Omental fat pad (tissue), 4 donors: Measurements from ENCODE around the gene SH3TC2. TPM values are rescaled to one million over a fixed set of nuclear protein-coding genes. Genes with fewer than 3 reads are reported as not detected.

Source experiments
- ATAC-seq: fragments of 150-250 bp; one replicate; pipeline ENCODE4 v1.9.1; 2016; ENCODE audit warnings: mild to moderate bottlenecking, moderate library complexity; ENCODE audit not compliant: low FRiP score
- DNase-seq: peaks from one replicate; pipeline ENCODE4 v3.0.0-alpha.2; 2019; ENCODE audit warnings: low spot score
- total RNA-seq, 4 donors: library from RNA; depleted of rRNA; stranded (reverse); fragments of >200 nt; gene quantifications; one replicate each; pipeline ENCODE4 v1.1.0, GENCODE V29; 2016
- TF ChIP-seq, protein P1 (sequence below), 3 donors: fragments of 450-650 bp; IDR thresholded peaks; one replicate each; pipeline ENCODE4 v1.5.1; 2016 to 2017; ENCODE audit warnings: antibody characterized with exemption in 3 of 3, mild to moderate bottlenecking in 3 of 3, moderate library complexity in 2 of 3

The SH3TC2 gene
- total RNA-seq, 4 donors from 2014 or later: 0.69 to 8.4 (median 2.1) TPM

DNA sequence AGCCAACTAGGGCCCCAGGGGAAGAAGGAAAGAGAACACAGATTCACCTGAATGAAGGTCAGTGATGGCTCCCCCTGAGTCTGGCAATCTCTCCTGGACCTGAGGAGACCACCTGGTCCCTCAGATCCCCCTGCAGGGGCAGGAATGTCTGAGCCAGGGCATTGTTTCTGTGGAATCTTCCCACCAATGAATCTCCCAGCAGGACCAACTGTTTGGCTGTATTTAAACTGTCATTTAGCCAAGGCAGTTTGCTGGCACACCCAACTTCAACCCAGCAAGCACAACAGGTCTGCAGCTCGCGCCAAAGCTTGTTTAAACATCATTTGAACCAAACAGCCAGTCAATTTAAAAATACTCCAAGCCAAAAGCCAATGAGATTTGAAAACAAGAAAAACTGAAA, 92.6 kb downstream of the SH3TC2 start:
- ATAC-seq (no peak), DNase-seq (no peak)
- TF ChIP-seq, protein P1, sequence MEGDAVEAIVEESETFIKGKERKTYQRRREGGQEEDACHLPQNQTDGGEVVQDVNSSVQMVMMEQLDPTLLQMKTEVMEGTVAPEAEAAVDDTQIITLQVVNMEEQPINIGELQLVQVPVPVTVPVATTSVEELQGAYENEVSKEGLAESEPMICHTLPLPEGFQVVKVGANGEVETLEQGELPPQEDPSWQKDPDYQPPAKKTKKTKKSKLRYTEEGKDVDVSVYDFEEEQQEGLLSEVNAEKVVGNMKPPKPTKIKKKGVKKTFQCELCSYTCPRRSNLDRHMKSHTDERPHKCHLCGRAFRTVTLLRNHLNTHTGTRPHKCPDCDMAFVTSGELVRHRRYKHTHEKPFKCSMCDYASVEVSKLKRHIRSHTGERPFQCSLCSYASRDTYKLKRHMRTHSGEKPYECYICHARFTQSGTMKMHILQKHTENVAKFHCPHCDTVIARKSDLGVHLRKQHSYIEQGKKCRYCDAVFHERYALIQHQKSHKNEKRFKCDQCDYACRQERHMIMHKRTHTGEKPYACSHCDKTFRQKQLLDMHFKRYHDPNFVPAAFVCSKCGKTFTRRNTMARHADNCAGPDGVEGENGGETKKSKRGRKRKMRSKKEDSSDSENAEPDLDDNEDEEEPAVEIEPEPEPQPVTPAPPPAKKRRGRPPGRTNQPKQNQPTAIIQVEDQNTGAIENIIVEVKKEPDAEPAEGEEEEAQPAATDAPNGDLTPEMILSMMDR (IDR thresholded peaks at IDR 0.05): no peak

DNA sequence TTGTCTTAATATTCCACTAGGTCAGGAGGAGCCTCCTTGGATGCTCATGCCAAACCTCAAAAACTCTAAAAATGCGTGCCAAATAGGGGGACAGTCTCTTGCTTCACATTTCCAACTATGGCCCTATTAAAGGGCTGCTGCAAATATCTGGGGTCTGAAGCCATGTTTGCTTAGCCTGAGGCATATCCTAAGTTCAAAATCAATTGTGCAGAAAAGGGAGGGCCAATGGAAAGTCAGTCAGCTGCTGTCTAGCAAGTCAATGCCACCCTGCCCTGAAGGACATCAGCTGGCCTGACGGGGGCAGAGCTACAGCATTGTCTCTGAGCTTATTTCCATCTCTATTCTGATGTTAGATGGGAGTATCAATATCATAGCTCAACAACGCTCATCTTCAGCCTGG, 93.6 kb downstream of the SH3TC2 start:
- TF ChIP-seq, protein P1 (IDR thresholded peaks at IDR 0.05): no peak
- ATAC-seq (no peak), DNase-seq (no peak)

- ATAC-seq (no peak), DNase-seq (no peak)
- TF ChIP-seq, protein P1 (IDR thresholded peaks at IDR 0.05): no peak
Observed at GRCh38 chr5:148968311-148968710, 94.6 kb downstream of the SH3TC2 start.

DNA sequence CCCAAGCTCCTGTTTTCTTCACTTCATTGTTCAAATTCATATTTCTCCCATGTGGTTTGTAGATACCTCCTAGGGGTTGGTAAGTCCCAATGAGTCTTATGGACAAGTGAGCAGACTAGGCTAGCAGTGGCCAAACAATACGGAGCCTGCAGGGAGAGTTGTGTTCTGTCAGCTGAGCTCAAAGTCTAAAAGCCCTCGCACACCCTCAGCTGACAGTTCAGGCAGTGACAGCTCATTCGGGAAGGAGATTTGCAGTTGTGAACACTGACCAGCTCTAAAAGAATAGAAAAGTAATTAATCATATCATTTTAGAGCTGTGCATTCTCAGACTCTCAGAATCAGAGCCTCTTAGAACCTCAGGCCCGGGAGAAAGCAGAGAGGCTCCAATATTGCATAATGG, 95.1 kb downstream of the SH3TC2 start:
- no peak for DNase-seq
- no peak for ATAC-seq
- TF ChIP-seq, protein P1 (IDR thresholded peaks at IDR 0.05): no peak

- DNase-seq (no peak), ATAC-seq (no peak)
- TF ChIP-seq, protein P1 (IDR thresholded peaks at IDR 0.05): no peak
Observed at GRCh38 chr5:148966938-148967337, 95.9 kb downstream of the SH3TC2 start.

DNA sequence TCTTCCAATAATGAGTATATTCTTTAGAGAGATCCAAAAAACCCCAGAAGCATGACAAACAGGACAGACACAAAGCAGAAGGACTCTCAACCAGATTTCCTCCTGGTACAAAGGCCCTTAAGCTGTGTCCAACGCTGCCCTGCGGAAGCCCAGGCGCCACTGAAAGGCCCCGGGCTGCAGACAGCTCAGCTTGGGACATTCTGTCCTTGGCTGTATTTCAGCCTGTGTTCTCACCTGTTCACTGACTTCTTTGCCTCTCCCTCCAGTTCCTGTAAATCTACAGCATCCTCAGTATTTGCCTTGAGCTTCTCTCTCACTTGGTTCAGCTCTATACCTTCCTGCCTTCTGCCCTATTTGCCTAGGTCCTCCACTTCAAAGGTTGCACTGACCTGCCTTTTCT, 96.5 kb downstream of the SH3TC2 start:
- DNase-seq (no peak), ATAC-seq (no peak)
- TF ChIP-seq, protein P1 (IDR thresholded peaks at IDR 0.05): no peak

DNA sequence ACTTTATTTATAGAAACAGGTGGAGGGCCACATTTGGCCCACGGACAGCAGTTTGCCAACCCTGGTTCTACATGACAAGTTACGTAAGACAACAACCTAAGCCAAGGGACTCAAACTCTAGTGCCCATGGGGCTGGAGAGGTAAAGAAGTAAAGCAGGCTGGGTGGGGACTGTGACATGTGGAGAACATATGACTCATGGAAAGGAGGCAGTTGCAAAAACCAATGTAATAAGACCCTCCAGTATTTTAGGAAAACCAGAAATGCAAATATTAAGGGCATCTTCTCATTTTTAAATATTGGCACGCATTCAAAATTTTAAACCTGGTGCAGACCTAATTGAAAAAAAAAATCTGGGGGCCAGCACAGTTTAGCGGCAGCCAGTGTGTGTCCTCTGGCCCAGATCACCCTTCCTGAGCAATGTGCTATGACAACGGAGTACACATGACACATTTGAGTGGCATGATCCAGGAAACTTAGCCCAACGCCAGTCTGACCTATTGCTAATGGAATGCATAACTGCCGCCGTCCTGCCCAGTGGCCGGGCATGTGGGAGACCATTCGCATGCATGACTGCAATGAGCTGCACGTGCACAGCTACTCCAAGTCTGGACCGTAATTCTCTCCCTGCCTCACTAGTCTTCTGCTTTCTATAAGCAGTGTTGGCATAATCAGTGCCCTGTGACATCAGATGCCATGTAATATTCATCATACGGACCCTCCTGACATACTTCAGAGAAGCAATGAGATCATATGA, 97.2 kb downstream of the SH3TC2 start:
- DNase-seq: no peak
- TF ChIP-seq, protein P1 (IDR thresholded peaks at IDR 0.05): no peak
- ATAC-seq: peak; percentile 84
